ENCODE results near the gene KRTAP9-8.
"Not testable (repeated sequence)": the region's sequence is repeated elsewhere in the genome, so short reads cannot be mapped to it uniquely, and the experiment has no call there.

DNA sequence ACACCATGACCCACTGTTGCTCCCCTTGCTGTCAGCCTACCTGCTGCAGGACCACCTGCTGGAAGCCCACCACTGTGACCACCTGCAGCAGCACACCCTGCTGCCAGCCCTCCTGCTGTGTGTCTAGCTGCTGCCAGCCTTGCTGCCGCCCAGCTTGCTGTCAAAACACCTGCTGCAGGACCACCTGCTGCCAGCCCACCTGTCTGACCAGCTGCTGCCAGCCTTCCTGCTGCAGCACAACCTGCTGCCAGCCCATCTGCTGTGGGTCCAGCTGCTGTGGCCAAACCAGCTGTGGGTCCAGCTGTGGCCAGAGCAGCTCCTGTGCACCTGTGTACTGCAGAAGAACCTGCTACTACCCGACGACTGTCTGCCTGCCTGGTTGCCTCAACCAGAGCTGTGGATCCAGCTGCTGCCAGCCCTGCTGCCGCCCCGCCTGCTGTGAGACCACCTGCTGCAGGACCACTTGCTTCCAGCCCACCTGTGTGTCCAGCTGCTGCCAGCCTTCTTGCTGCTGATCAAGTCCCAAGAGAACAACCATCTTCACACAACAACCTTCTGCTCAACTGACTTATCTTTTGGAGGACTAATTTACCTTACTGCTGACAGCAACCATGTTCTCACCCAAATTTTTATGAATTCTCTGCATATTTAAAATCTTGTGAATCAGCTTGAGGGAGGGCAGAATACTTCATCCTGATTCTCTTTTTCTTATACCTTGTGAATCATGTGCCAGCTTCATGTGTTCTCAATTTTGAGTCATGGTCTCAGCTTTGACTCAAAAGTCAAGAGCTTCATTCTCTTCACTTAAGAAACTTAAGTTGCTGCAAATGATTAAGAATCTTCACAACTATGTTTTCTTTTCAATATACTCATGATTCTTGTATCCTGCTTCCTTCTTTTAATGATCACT, 17.8 kb downstream of the KRTAP9-8 start, which contains the start of gene KRTAP9-9:
- TF ChIP-seq EZH2 (IDR thresholded peaks at IDR 0.05; ENCODE audit: insufficient read depth, poor library complexity, severe bottlenecking); EZH2phosphoT487 (IDR thresholded peaks at IDR 0.05; ENCODE audit: insufficient read depth, low read depth): not testable (repeated sequence)
